NCI-H1105 (cell line): ENCODE results near the gene NRROS.

Experiments used
- DNase-seq: peaks from one replicate; lab custom pipeline; 2025; lab: John Stamatoyannopoulos, UW

The NRROS gene

GRCh38 chr3:196650740-196651311 lies 11.3 kb downstream of the NRROS start:
- DNase-seq, result no peak

- no peak for DNase-seq
These were observed 12.3 kb downstream of the NRROS start for GRCh38 chr3:196651819-196652218.

GRCh38 chr3:196652961-196653795 lies 13.7 kb downstream of the NRROS start:
- DNase-seq, result no peak

- no peak for DNase-seq
These were observed 14.7 kb downstream of the NRROS start for GRCh38 chr3:196654006-196654734.

GRCh38 chr3:196654735-196655090 lies 15.2 kb downstream of the NRROS start:
- DNase-seq, result no peak

GRCh38 chr3:196655496-196655895 lies 16.0 kb downstream of the NRROS start:
- no peak for DNase-seq

GRCh38 chr3:196656213-196656612 lies 16.7 kb downstream of the NRROS start:
- DNase-seq, result no peak

GRCh38 chr3:196659901-196660351 lies 20.4 kb downstream of the NRROS start:
- DNase-seq, result no peak

- peak; percentile 96 for DNase-seq
These were observed 21.1 kb downstream of the NRROS start for GRCh38 chr3:196660381-196661166.

- peak; percentile 29 for DNase-seq
These were observed 21.9 kb downstream of the NRROS start for GRCh38 chr3:196661400-196661799.

- DNase-seq, result no peak
These were observed 22.5 kb downstream of the NRROS start for GRCh38 chr3:196662033-196662432.

- DNase-seq, result no peak
These were observed 23.4 kb downstream of the NRROS start for GRCh38 chr3:196662711-196663571.

- DNase-seq, result no peak
These were observed 26.7 kb downstream of the NRROS start for GRCh38 chr3:196666001-196666867.

- DNase-seq, result no peak
These were observed 27.7 kb downstream of the NRROS start for GRCh38 chr3:196667056-196667825.

- no peak for DNase-seq
These were observed 30.8 kb downstream of the NRROS start for GRCh38 chr3:196670339-196670738.

- DNase-seq, result no peak
These were observed 34.1 kb downstream of the NRROS start for GRCh38 chr3:196673632-196674031.

- no peak for DNase-seq
These were observed 37.9 kb downstream of the NRROS start for GRCh38 chr3:196677353-196677752.

- no peak for DNase-seq
These were observed 38.4 kb downstream of the NRROS start for GRCh38 chr3:196677931-196678330.
